ENCODE data around the gene CHRNB2. TPM values are rescaled to one million over a fixed set of nuclear protein-coding genes. Genes with fewer than 3 reads are reported as not detected.

The CHRNB2 gene
- total RNA-seq, 2 donors from 2014 or later, result 0.24 TPM; not detected in 1

DNA sequence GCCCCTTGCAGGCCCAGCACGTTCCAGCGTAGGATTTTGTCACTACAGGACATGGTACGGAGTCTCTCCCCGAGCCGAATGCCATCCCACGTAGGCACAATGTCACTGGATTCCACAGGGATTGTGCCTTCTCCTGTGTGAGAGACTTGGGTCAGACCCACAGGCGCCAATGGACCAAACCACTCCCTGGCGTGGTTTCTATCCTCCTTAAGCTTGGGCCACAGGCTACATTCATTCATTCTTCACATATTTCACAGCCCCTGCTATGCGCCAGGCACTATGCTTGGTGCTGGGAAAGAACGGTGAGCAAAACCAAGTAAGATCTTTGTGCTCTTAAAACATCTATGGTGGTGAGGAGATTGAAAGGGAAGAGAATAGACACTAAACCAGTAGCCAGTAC is 18.7 kb downstream of the CHRNB2 start:
- Histone ChIP-seq H3K4me1 (peaks cover 0 to 8% of the 10 kb centered on the region in 2 donors), H3K27me3 (no peaks in the 10 kb centered on the region), H3K4me3 (no peak overlapping the region), H3K36me3 (peaks cover 95% of the 10 kb centered on the region), H3K9me3 (no peaks in the 10 kb centered on the region), H3K27ac (no peak overlapping the region)
- no peak for DNase-seq (ENCODE audit: low spot score)
- TF ChIP-seq, protein P1, sequence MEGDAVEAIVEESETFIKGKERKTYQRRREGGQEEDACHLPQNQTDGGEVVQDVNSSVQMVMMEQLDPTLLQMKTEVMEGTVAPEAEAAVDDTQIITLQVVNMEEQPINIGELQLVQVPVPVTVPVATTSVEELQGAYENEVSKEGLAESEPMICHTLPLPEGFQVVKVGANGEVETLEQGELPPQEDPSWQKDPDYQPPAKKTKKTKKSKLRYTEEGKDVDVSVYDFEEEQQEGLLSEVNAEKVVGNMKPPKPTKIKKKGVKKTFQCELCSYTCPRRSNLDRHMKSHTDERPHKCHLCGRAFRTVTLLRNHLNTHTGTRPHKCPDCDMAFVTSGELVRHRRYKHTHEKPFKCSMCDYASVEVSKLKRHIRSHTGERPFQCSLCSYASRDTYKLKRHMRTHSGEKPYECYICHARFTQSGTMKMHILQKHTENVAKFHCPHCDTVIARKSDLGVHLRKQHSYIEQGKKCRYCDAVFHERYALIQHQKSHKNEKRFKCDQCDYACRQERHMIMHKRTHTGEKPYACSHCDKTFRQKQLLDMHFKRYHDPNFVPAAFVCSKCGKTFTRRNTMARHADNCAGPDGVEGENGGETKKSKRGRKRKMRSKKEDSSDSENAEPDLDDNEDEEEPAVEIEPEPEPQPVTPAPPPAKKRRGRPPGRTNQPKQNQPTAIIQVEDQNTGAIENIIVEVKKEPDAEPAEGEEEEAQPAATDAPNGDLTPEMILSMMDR (IDR thresholded peaks at IDR 0.05), result no peak

DNA sequence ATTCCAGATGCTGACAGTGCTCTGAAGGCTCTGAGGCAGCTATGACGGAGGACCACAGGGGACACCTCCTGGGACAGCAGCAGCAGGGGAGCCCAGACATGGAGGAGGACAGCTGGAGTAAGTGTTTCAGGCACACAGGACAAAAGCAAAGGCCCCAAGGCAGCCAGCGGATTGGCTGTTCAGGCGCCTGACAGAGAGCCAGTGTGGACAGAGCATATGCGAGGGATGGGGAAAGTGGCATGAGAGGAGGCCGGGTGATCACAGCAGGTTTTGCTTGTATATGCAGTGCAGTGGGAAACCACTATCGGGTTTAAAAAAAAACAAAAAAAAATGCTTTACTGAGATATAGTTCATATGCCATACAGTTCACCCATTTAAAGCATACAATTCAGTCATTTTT is 19.1 kb downstream of the CHRNB2 start:
- TF ChIP-seq, protein P1 (IDR thresholded peaks at IDR 0.05), result no peak
- Histone ChIP-seq H3K27ac (no peak overlapping the region), H3K27me3 (no peaks in the 10 kb centered on the region), H3K4me1 (peaks cover 0 to 8% of the 10 kb centered on the region in 2 donors), H3K4me3 (no peak overlapping the region), H3K9me3 (no peaks in the 10 kb centered on the region), H3K36me3 (peaks cover 98% of the 10 kb centered on the region)
- DNase-seq (ENCODE audit: low spot score), result no peak

DNA sequence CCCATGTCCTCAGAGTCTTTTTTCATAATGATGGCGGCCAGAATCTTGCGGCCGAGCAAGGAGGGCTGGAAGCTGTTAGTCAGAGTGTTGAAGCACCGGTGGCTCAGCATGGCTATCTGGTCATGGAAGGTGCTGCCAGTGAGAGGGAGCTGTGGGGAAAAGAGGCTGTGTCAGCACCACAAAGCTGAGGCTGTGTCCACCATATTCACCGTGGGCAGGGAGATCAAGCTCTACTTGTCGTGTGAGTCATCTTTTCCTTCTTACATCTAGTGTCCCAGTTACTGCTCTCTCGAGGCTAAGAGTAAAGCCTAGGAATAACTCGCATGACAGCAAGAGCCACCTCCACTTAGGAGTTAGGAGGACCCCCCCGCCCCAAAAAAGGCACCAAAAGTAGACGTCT is 22.2 kb downstream of the CHRNB2 start:
- TF ChIP-seq, protein P1 (IDR thresholded peaks at IDR 0.05), result no peak
- no peaks in the 10 kb centered on the region for H3K4me1 ChIP-seq
- DNase-seq (ENCODE audit: low spot score), result no peak
- no peak overlapping the region for H3K27ac ChIP-seq
- H3K27me3 ChIP-seq, result no peaks in the 10 kb centered on the region
- H3K36me3 ChIP-seq, result peaks cover 97% of the 10 kb centered on the region
- H3K9me3 ChIP-seq, result no peaks in the 10 kb centered on the region
- no peak overlapping the region for H3K4me3 ChIP-seq

DNA sequence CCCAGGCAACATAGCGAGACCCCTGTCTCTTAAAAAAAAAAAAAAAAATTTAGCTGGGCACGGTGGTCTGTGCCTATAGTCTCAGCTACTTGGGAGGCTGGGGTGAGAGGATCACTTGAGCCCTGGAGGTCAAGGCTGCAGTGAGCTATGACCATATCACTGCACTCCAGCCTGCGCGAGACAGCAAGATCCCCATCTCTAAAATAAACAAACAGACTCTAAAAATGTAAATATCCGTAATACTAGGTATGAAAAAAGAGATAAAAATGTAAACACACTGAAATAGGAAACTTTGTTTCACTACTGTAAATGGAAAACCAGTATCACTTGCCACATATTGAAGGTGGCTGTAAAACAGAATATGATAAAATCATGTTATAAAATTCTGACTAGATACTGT is 23.2 kb downstream of the CHRNB2 start:
- TF ChIP-seq, protein P1 (IDR thresholded peaks at IDR 0.05), result no peak

DNA sequence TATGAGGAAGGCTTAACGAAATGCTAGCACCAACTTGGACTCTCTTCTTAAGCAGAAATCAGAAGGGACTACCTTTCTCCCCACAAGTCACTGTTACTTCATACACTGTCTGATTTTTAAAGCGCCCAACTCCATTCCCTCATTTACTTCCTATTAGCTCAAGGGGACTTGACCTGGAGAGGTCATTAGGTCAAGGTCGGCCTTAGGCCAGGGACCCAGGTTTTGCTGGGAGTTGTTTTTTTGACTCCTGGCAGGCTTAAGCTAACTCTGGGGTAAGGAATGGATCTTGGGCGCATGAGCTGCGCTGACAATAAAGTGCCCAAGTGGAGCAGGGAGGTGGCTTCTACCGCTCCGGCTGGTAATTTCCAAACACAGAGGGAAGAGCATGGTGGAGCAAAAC is 23.6 kb downstream of the CHRNB2 start:
- H3K27me3 ChIP-seq, result no peaks in the 10 kb centered on the region
- no peak overlapping the region for H3K4me3 ChIP-seq
- no peak overlapping the region for H3K27ac ChIP-seq
- H3K9me3 ChIP-seq, result no peaks in the 10 kb centered on the region
- H3K36me3 ChIP-seq, result peaks cover 97% of the 10 kb centered on the region
- no peak for DNase-seq (ENCODE audit: low spot score)
- H3K4me1 ChIP-seq, result no peaks in the 10 kb centered on the region
- TF ChIP-seq, protein P1 (IDR thresholded peaks at IDR 0.05), result no peak

More for the DNA sequence above, 23.2 kb downstream of the CHRNB2 start:
- no peak overlapping the region for H3K27ac ChIP-seq
- H3K4me1 ChIP-seq, result no peaks in the 10 kb centered on the region
- no peak for DNase-seq (ENCODE audit: low spot score)
- H3K4me3 ChIP-seq, result no peak overlapping the region
- H3K9me3 ChIP-seq, result no peaks in the 10 kb centered on the region
- H3K36me3 ChIP-seq, result peaks cover 97% of the 10 kb centered on the region
- H3K27me3 ChIP-seq, result no peaks in the 10 kb centered on the region

DNA sequence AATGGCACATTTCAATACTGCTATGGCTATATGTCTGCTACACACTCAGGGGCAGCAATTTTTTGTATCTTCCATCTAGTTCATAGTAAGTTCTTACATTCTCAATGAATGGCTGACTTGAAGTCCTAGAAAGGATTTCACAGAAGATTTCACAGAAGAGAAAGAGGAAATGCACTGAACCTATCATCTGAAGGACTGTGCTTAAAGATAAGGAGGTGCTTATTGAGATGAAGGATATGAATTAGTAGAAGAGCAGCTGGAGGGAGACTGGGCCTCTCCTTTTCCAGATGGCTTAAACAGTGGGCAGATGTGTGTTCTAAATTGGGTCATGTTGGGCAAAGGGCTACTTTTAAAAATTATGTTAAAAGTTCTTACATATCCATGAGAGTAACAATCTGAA is 25.8 kb downstream of the CHRNB2 start:
- DNase-seq (ENCODE audit: low spot score), result no peak
- TF ChIP-seq, protein P1 (IDR thresholded peaks at IDR 0.05), result no peak
- H3K27ac ChIP-seq, result no peak overlapping the region
- no peaks in the 10 kb centered on the region for H3K9me3 ChIP-seq
- H3K36me3 ChIP-seq, result peaks cover 96% of the 10 kb centered on the region
- no peak overlapping the region for H3K4me3 ChIP-seq
- H3K4me1 ChIP-seq, result peaks cover 0 to 2% of the 10 kb centered on the region in 2 donors
- H3K27me3 ChIP-seq, result no peaks in the 10 kb centered on the region

All from right atrium auricular region (tissue), 2 donors.